ENCODE data around the gene EFCAB9. TPM values are rescaled to one million over a fixed set of nuclear protein-coding genes. Genes with fewer than 3 reads are reported as not detected.

EFCAB9 gene
- 0.28 TPM in 1 of 2 replicates, not detected in the other for total RNA-seq

GRCh38 chr5:172193872-172194271, at the start of gene EFCAB9:
Gene EFCAB9, plus strand, starts transcription at chr5:172194172. Its CDS starts 1 bp downstream, at chr5:172194173.

DNA sequence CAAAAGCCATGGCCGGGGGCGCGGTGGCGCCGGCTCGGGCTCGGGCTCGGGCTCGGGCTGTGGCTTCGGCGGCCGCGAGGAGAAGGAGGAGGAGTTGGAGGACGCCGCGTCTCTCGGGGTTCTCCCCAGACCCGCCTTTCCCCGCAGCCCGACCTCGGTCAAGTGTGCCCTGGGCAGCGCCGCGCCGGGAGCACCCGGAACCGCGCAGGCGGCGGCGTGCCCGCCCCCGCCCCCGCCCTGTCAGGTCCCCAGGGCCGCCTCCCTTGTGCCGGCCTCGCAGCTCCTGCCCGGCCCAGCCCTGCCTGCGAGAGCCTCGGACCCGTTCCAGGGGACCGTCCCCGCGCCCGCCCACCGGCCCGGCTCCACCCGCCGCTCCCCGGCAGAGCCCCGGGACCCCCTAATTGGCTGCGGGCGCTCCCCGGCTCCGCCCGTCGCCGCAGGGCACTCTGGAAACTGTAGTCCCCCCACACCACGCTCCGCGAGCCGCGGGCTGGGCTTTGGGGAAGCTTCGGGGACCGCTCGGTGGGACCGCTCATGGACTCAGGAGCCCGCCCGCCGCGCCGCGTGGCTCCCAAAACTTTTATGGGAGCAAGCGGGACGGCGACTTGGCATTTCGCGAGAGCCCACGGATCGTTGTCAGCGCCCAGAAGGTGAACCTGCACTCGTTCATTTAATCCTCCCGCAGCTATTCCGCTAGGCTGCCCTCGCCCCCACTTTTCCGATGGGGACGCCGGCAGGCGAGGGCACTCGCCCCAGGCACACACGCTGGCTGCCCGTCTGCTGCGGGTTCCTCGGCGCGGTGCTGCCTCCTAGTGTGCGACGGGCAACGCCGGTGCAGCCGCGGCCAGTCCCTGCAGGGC, 5.7 kb upstream of the EFCAB9 start, which contains the start of gene STK10:
STK10 (minus strand) TSS at position 192 of the 860 bp plus-strand sequence; CDS start at position 10, 182 bp downstream.

Other genes starting within 250 kb of the EFCAB9 start
- gene FBXW11, start 187.5 kb upstream of the EFCAB9 start, total RNA-seq, result 88.2 and 110 TPM in 2 replicates
- 13.8 and 29.3 TPM in 2 replicates for gene STK10, start 5.9 kb upstream of the EFCAB9 start, total RNA-seq
- 22.0 and 22.6 TPM in 2 replicates for gene UBTD2, start 89.6 kb downstream of the EFCAB9 start, total RNA-seq

All from regular cardiac myocyte (primary cell).